Effector memory CD8-positive, alpha-beta T cell (primary cell): ENCODE measurements around the gene CAND1.
"Not testable (repeated sequence)": the region's sequence is repeated elsewhere in the genome, so short reads cannot be mapped to it uniquely, and the experiment has no call there.

ENCODE experiments used
- ATAC-seq: fragments of 150-1000 bp; cut with Tn5 transposase; replicated peaks from 2 replicates; pipeline ENCODE4 v1.10.0; 2021; ENCODE audit warnings: mild to moderate bottlenecking, moderate library complexity
- DNase-seq, 3 experiments: peaks; one replicate each; pipeline ENCODE4 v3.0.0; 2021
- H3K27ac Mint-ChIP-seq, 2 donors: one replicate each; pipeline ENCODE4 v1.8.0; 2022; ENCODE audit warnings: mild to moderate bottlenecking in 2 of 2, mixed read lengths in 2 of 2, moderate library complexity in 2 of 2
- H3K27me3 Mint-ChIP-seq, 2 donors: one replicate each; pipeline ENCODE4 v1.8.0; 2022; ENCODE audit warnings: mixed read lengths in 2 of 2
- H3K36me3 Mint-ChIP-seq: one replicate; pipeline ENCODE4 v1.8.0; 2022; ENCODE audit warnings: mild to moderate bottlenecking, moderate library complexity, mixed read lengths; ENCODE audit not compliant: insufficient read depth
- H3K4me1 Mint-ChIP-seq, 2 donors: one replicate each; pipeline ENCODE4 v1.8.0; 2022; ENCODE audit warnings: low read depth in 2 of 2, mixed read lengths in 2 of 2
- H3K4me3 Mint-ChIP-seq, 2 donors: one replicate each; pipeline ENCODE4 v1.8.0; 2022; ENCODE audit warnings: mild to moderate bottlenecking in 2 of 2, mixed read lengths in 2 of 2, moderate library complexity in 2 of 2
- H3K9me3 Mint-ChIP-seq, 2 donors: one replicate each; pipeline ENCODE4 v1.8.0; 2022; ENCODE audit warnings: mixed read lengths in 2 of 2

The CAND1 gene

GRCh38 chr12:67331828-67332227, 62.7 kb downstream of the CAND1 start:
- peaks cover 0 to 2% of the 10 kb centered on the region in 2 donors for H3K9me3 Mint-ChIP-seq
- peaks cover 0 to 1% of the 10 kb centered on the region in 2 donors for H3K4me1 Mint-ChIP-seq
- no peak overlapping the region for H3K27ac Mint-ChIP-seq
- H3K27me3 Mint-ChIP-seq = no peaks in the 10 kb centered on the region
- H3K36me3 Mint-ChIP-seq = no peaks in the 10 kb centered on the region
- no peak for DNase-seq
- H3K4me3 Mint-ChIP-seq = no peak overlapping the region
- no peak for ATAC-seq

- no peaks in the 10 kb centered on the region for H3K27me3 Mint-ChIP-seq
- DNase-seq (no peak), ATAC-seq (no peak)
- no peaks in the 10 kb centered on the region for H3K36me3 Mint-ChIP-seq
- peaks cover 0 to 1% of the 10 kb centered on the region in 2 donors for H3K4me1 Mint-ChIP-seq
- H3K4me3 Mint-ChIP-seq = no peak overlapping the region
- H3K27ac Mint-ChIP-seq = no peak overlapping the region
- H3K9me3 Mint-ChIP-seq = peaks cover 0 to 2% of the 10 kb centered on the region in 2 donors
These were observed 64.5 kb downstream of the CAND1 start for GRCh38 chr12:67333649-67334048.

- Mint-ChIP-seq H3K9me3 (peaks cover 0 to 2% of the 10 kb centered on the region in 2 donors), H3K27me3 (no peaks in the 10 kb centered on the region), H3K27ac (no peak overlapping the region)
These were observed 69.3 kb downstream of the CAND1 start for GRCh38 chr12:67338426-67338825.

GRCh38 chr12:67339530-67339929, 70.4 kb downstream of the CAND1 start:
- Mint-ChIP-seq H3K4me3 (no peak overlapping the region), H3K27ac (no peak overlapping the region), H3K4me1 (no peaks in the 10 kb centered on the region), H3K36me3 (peaks cover 3% of the 10 kb centered on the region), H3K9me3 (peaks cover 0 to 2% of the 10 kb centered on the region in 2 donors), H3K27me3 (no peaks in the 10 kb centered on the region)
- ATAC-seq = no peak
- DNase-seq = no peak

More at GRCh38 chr12:67338426-67338825, 69.3 kb downstream of the CAND1 start:
- Mint-ChIP-seq H3K4me1 (no peaks in the 10 kb centered on the region), H3K4me3 (no peak overlapping the region), H3K36me3 (peaks cover 3% of the 10 kb centered on the region)
- ATAC-seq = no peak
- no peak for DNase-seq

GRCh38 chr12:67341086-67341485, 71.9 kb downstream of the CAND1 start:
- not testable (repeated sequence) for H3K36me3 Mint-ChIP-seq, H3K27me3 Mint-ChIP-seq, ATAC-seq, H3K4me1 Mint-ChIP-seq, H3K9me3 Mint-ChIP-seq, DNase-seq, H3K27ac Mint-ChIP-seq, H3K4me3 Mint-ChIP-seq

- no peak overlapping the region for H3K27ac Mint-ChIP-seq
- no peak for ATAC-seq
- H3K27me3 Mint-ChIP-seq = no peaks in the 10 kb centered on the region
- no peak overlapping the region for H3K4me3 Mint-ChIP-seq
- no peaks in the 10 kb centered on the region for H3K9me3 Mint-ChIP-seq
- H3K36me3 Mint-ChIP-seq = no peaks in the 10 kb centered on the region
- no peak for DNase-seq
- H3K4me1 Mint-ChIP-seq = no peaks in the 10 kb centered on the region
These were observed 76.0 kb downstream of the CAND1 start for GRCh38 chr12:67344979-67345710.

- H3K27me3 Mint-ChIP-seq = no peaks in the 10 kb centered on the region
- no peak for DNase-seq
- no peaks in the 10 kb centered on the region for H3K4me1 Mint-ChIP-seq
- no peak overlapping the region for H3K27ac Mint-ChIP-seq
- no peaks in the 10 kb centered on the region for H3K36me3 Mint-ChIP-seq
- no peak overlapping the region for H3K4me3 Mint-ChIP-seq
- H3K9me3 Mint-ChIP-seq = no peaks in the 10 kb centered on the region
- ATAC-seq = no peak
These were observed 79.5 kb downstream of the CAND1 start for GRCh38 chr12:67348683-67349082.

GRCh38 chr12:67352682-67353081, 83.5 kb downstream of the CAND1 start:
- no peak for DNase-seq
- Mint-ChIP-seq H3K36me3 (no peaks in the 10 kb centered on the region), H3K4me1 (no peaks in the 10 kb centered on the region), H3K4me3 (no peak overlapping the region), H3K27ac (peak overlapping the region in 1 of 2 donors; percentile 19), H3K27me3 (no peaks in the 10 kb centered on the region), H3K9me3 (no peaks in the 10 kb centered on the region)
- ATAC-seq = no peak

- H3K27ac Mint-ChIP-seq = no peak overlapping the region
- ATAC-seq = no peak
- H3K4me3 Mint-ChIP-seq = no peak overlapping the region
- no peaks in the 10 kb centered on the region for H3K27me3 Mint-ChIP-seq
- no peak for DNase-seq
- no peaks in the 10 kb centered on the region for H3K9me3 Mint-ChIP-seq
- H3K4me1 Mint-ChIP-seq = no peaks in the 10 kb centered on the region
- no peaks in the 10 kb centered on the region for H3K36me3 Mint-ChIP-seq
These were observed 85.2 kb downstream of the CAND1 start for GRCh38 chr12:67354322-67354721.

- ATAC-seq (no peak), DNase-seq (no peak)
- no peaks in the 10 kb centered on the region for H3K27me3 Mint-ChIP-seq
- H3K27ac Mint-ChIP-seq = no peak overlapping the region
- no peaks in the 10 kb centered on the region for H3K4me1 Mint-ChIP-seq
- H3K36me3 Mint-ChIP-seq = no peaks in the 10 kb centered on the region
- no peak overlapping the region for H3K4me3 Mint-ChIP-seq
- no peaks in the 10 kb centered on the region for H3K9me3 Mint-ChIP-seq
These were observed 85.8 kb downstream of the CAND1 start for GRCh38 chr12:67354966-67355365.

GRCh38 chr12:67355428-67356379, 86.5 kb downstream of the CAND1 start:
- no peaks in the 10 kb centered on the region for H3K36me3 Mint-ChIP-seq
- H3K27ac Mint-ChIP-seq = peak overlapping the region in 1 of 2 donors; percentile 54
- H3K4me3 Mint-ChIP-seq = no peak overlapping the region
- H3K9me3 Mint-ChIP-seq = no peaks in the 10 kb centered on the region
- ATAC-seq = peak; percentile 65
- no peaks in the 10 kb centered on the region for H3K27me3 Mint-ChIP-seq
- no peaks in the 10 kb centered on the region for H3K4me1 Mint-ChIP-seq
- peak; percentile 5 to 28 (median 16) for DNase-seq

GRCh38 chr12:67356380-67356774, 87.2 kb downstream of the CAND1 start:
- Mint-ChIP-seq H3K4me1 (no peaks in the 10 kb centered on the region), H3K4me3 (no peak overlapping the region), H3K36me3 (no peaks in the 10 kb centered on the region), H3K9me3 (no peaks in the 10 kb centered on the region), H3K27ac (no peak overlapping the region), H3K27me3 (no peaks in the 10 kb centered on the region)
- ATAC-seq (no peak), DNase-seq (no peak)

- H3K4me3 Mint-ChIP-seq = no peak overlapping the region
- H3K27me3 Mint-ChIP-seq = no peaks in the 10 kb centered on the region
- H3K27ac Mint-ChIP-seq = no peak overlapping the region
- H3K4me1 Mint-ChIP-seq = no peaks in the 10 kb centered on the region
- no peak for DNase-seq
- peaks cover 0 to 3% of the 10 kb centered on the region in 2 donors for H3K9me3 Mint-ChIP-seq
- ATAC-seq = no peak
- no peaks in the 10 kb centered on the region for H3K36me3 Mint-ChIP-seq
These were observed 88.4 kb downstream of the CAND1 start for GRCh38 chr12:67357376-67358125.
